SK-N-SH treated with all-trans-retinoic acid at 6 μM for 48 hours (cell line): Measurements from ENCODE around the gene RNF125.

Experiments used
- BACH2 ChIP-seq: fragments of 250-450 bp; sonication (Bioruptor Pico); IDR thresholded peaks from 2 replicates; pipeline ENCODE4 v1.9.0; 2021; ENCODE audit warnings: mild to moderate bottlenecking, borderline replicate concordance
- CREB5 ChIP-seq: fragments of 250-450 bp; sonication (Bioruptor Pico); IDR thresholded peaks from 2 replicates; pipeline ENCODE4 v1.5.1; 2020; ENCODE audit warnings: low read depth, mild to moderate bottlenecking, moderate library complexity
- SNAI2 ChIP-seq: fragments of 250-450 bp; sonication (Bioruptor Pico); IDR thresholded peaks from 2 replicates; pipeline ENCODE4 v1.5.0; 2020; ENCODE audit warnings: mild to moderate bottlenecking, moderate library complexity
- TOX ChIP-seq: fragments of 250-450 bp; sonication (Bioruptor Pico); IDR thresholded peaks from 2 replicates; pipeline ENCODE4 v1.8.0; 2021; ENCODE audit warnings: mild to moderate bottlenecking, moderate library complexity, borderline replicate concordance
- ZC3H10 ChIP-seq: fragments of 250-450 bp; sonication (Bioruptor Pico); IDR thresholded peaks from 2 replicates; pipeline ENCODE4 v1.5.1; 2021; ENCODE audit warnings: mild to moderate bottlenecking, moderate library complexity
- ZFP3 ChIP-seq: fragments of 250-450 bp; sonication (Bioruptor Pico); IDR thresholded peaks from 2 replicates; pipeline ENCODE4 v1.5.0; 2020; ENCODE audit warnings: mild to moderate bottlenecking, moderate library complexity
- ZFP30 ChIP-seq: fragments of 450-650 bp; formaldehyde crosslinking; IDR thresholded peaks from 2 replicates; pipeline ENCODE4 v1.5.0; 2022; ENCODE audit warnings: mild to moderate bottlenecking, moderate library complexity
- ZNF70 ChIP-seq: fragments of 450-650 bp; formaldehyde crosslinking; IDR thresholded peaks from 2 replicates; pipeline ENCODE4 v1.5.0; 2020; ENCODE audit warnings: mild to moderate bottlenecking, moderate library complexity

GRCh38 chr18:32057624-32058165, 39.1 kb downstream of the RNF125 start:
- TF ChIP-seq ZC3H10 (CRISPR knock-in tag) (no peak), BACH2 (CRISPR knock-in tag) (no peak), ZNF70 (CRISPR knock-in tag) (no peak), CREB5 (no peak), ZFP3 (CRISPR knock-in tag) (no peak), TOX (CRISPR knock-in tag) (no peak), ZFP30 (CRISPR knock-in tag) (no peak), SNAI2 (CRISPR knock-in tag) (no peak)
